Neural cell (in vitro differentiated cells): ENCODE results near the gene QPCTL.
A peak's percentile ranks its signal among the peaks of the same experiment; 100 is the strongest.

Experiments used
- EZH2 ChIP-seq: fragments of 200-600, 300-800 bp; shearing (Covaris generic), sonication (generic); IDR thresholded peaks from 2 replicates; pipeline ENCODE4 v1.6.1; 2014; ENCODE audit warnings: antibody characterized with exemption, low read length, borderline replicate concordance, mild to moderate bottlenecking; ENCODE audit not compliant: insufficient read depth, poor library complexity, severe bottlenecking
- MXI1 ChIP-seq: fragments of 450-650 bp; conservative IDR thresholded peaks from 2 replicates; pipeline ENCODE4 v1.6.1; 2014; ENCODE audit warnings: antibody characterized with exemption, mild to moderate bottlenecking; ENCODE audit not compliant: poor library complexity, severe bottlenecking
- RAD21 ChIP-seq: fragments of 450-650 bp; conservative IDR thresholded peaks from 2 replicates; pipeline ENCODE4 v1.6.1; 2014; ENCODE audit warnings: antibody characterized with exemption, mild to moderate bottlenecking, moderate library complexity
- TF ChIP-seq, protein P1 (sequence below): fragments of 450-650 bp; IDR thresholded peaks from 2 replicates; pipeline ENCODE4 v1.5.1; 2014; ENCODE audit warnings: antibody characterized with exemption, mild to moderate bottlenecking, moderate library complexity; ENCODE audit not compliant: poor library complexity, severe bottlenecking
- TF ChIP-seq, protein P2 (sequence below): IDR thresholded peaks from 2 replicates; pipeline ENCODE4 v1.6.1; 2012; ENCODE audit warnings: borderline replicate concordance

- no peak for TF ChIP-seq RAD21
- TF ChIP-seq, protein P1, sequence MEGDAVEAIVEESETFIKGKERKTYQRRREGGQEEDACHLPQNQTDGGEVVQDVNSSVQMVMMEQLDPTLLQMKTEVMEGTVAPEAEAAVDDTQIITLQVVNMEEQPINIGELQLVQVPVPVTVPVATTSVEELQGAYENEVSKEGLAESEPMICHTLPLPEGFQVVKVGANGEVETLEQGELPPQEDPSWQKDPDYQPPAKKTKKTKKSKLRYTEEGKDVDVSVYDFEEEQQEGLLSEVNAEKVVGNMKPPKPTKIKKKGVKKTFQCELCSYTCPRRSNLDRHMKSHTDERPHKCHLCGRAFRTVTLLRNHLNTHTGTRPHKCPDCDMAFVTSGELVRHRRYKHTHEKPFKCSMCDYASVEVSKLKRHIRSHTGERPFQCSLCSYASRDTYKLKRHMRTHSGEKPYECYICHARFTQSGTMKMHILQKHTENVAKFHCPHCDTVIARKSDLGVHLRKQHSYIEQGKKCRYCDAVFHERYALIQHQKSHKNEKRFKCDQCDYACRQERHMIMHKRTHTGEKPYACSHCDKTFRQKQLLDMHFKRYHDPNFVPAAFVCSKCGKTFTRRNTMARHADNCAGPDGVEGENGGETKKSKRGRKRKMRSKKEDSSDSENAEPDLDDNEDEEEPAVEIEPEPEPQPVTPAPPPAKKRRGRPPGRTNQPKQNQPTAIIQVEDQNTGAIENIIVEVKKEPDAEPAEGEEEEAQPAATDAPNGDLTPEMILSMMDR: no peak
- TF ChIP-seq, protein P2, sequence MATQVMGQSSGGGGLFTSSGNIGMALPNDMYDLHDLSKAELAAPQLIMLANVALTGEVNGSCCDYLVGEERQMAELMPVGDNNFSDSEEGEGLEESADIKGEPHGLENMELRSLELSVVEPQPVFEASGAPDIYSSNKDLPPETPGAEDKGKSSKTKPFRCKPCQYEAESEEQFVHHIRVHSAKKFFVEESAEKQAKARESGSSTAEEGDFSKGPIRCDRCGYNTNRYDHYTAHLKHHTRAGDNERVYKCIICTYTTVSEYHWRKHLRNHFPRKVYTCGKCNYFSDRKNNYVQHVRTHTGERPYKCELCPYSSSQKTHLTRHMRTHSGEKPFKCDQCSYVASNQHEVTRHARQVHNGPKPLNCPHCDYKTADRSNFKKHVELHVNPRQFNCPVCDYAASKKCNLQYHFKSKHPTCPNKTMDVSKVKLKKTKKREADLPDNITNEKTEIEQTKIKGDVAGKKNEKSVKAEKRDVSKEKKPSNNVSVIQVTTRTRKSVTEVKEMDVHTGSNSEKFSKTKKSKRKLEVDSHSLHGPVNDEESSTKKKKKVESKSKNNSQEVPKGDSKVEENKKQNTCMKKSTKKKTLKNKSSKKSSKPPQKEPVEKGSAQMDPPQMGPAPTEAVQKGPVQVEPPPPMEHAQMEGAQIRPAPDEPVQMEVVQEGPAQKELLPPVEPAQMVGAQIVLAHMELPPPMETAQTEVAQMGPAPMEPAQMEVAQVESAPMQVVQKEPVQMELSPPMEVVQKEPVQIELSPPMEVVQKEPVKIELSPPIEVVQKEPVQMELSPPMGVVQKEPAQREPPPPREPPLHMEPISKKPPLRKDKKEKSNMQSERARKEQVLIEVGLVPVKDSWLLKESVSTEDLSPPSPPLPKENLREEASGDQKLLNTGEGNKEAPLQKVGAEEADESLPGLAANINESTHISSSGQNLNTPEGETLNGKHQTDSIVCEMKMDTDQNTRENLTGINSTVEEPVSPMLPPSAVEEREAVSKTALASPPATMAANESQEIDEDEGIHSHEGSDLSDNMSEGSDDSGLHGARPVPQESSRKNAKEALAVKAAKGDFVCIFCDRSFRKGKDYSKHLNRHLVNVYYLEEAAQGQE: peak; percentile 36
- no peak for TF ChIP-seq EZH2
- TF ChIP-seq MXI1: peak; percentile 4
Observed at GRCh38 chr19:45668342-45668871, 24.1 kb upstream of the QPCTL start.
